Thyroid gland (tissue), 4 donors: Measurements from ENCODE around the gene TRIM41.

ENCODE experiments used
- POLR2A ChIP-seq, 2 donors: fragments of 450-650 bp; IDR thresholded peaks; one replicate each; pipeline ENCODE4 v1.6.1; 2017; ENCODE audit warnings: antibody characterized with exemption in 2 of 2, mild to moderate bottlenecking in 2 of 2, moderate library complexity in 1 of 2
- TF ChIP-seq, protein P1 (sequence below), 6 experiments: fragments of 200-600 bp in 3 of 6; fragments of 450-650 bp in 3 of 6; sonication (generic) in 3 of 6; IDR thresholded peaks; one replicate each; pipeline ENCODE4 v1.5.1; 2016 to 2019; ENCODE audit warnings: antibody characterized with exemption in 6 of 6, mild to moderate bottlenecking in 2 of 6, inconsistent platforms in 1 of 6, moderate library complexity in 1 of 6

DNA sequence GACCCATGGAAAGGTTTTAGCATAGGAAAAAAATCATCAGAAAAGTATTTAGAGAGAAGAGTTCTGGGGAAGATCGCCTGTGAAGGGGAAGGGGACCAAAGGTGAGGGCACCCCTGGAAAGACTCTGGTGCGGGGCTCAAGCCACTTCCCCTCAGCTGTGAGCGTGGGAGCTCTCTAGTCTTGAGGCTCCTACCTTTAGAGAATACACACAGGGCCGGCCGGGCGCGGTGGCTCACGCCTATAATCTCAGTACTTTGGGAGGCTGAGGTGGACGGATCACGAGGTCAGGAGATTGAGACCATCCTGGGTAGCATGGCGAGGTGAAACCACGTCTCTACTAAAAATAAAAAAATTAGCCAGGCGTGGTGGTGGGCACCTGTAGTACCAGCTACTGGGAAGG lies 6.9 kb downstream of the TRIM41 start:
- TF ChIP-seq POLR2A (IDR thresholded peaks at IDR 0.05), result no peak
- TF ChIP-seq, protein P1, sequence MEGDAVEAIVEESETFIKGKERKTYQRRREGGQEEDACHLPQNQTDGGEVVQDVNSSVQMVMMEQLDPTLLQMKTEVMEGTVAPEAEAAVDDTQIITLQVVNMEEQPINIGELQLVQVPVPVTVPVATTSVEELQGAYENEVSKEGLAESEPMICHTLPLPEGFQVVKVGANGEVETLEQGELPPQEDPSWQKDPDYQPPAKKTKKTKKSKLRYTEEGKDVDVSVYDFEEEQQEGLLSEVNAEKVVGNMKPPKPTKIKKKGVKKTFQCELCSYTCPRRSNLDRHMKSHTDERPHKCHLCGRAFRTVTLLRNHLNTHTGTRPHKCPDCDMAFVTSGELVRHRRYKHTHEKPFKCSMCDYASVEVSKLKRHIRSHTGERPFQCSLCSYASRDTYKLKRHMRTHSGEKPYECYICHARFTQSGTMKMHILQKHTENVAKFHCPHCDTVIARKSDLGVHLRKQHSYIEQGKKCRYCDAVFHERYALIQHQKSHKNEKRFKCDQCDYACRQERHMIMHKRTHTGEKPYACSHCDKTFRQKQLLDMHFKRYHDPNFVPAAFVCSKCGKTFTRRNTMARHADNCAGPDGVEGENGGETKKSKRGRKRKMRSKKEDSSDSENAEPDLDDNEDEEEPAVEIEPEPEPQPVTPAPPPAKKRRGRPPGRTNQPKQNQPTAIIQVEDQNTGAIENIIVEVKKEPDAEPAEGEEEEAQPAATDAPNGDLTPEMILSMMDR (IDR thresholded peaks at IDR 0.05), result no peak
